ENCODE measurements around the gene REPS2. TPM values are rescaled to one million over a fixed set of nuclear protein-coding genes. Genes with fewer than 3 reads are reported as not detected.

Gene REPS2
- total RNA-seq, 1 experiment from 2014 or later = 3.7 TPM

DNA sequence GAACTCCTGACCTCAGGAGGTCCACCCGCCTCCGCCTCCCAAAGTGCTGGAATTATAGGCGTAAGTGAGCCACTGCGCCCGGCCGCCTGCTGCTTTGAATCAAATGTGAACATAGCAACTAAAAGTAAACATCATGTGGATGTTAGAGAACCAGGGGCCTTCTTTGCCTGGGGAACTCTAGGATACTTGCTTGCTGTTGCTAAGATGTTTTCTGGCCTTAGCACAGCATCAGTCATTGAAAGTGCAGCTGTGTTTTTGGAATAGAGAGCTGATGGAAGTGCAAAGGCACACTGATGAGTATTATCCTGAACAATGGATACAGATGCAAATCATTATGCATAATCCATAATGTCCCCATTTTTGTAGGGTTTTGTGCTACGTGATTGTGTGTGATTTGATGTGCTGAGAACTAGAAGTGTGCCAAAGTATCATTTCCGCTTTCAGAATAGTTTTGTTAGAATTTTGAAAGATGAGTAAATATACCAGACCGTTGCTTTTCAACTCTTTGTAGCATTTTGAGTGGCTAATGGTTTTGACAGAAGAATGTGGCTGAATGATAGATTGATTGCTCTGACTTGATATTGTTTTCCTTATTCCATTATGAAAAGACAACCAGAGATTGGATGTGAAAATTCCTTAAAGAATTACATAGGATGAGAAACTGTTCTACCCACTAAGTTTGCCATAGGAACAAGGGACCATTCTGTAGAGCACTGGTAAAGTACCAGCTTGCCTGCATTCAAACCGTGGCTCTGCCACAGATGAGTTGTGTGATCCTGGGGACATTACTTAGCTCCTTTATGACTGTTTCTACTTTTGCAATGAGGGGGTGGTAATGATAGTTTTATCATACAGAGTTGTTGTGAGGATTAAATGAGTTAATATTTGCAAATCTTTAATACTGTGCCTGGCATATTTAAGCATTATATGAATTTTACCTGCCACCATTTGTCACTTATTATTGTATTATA lies 74.7 kb downstream of the REPS2 start:
- no peaks in the 10 kb centered on the region for H3K23me2 ChIP-seq (ENCODE audit: insufficient read length, low read depth, low read length, poor library complexity, severe bottlenecking)
- no peaks in the 10 kb centered on the region for H3K4me1 ChIP-seq (ENCODE audit: insufficient read depth, low read length)
- H3K27ac ChIP-seq (ENCODE audit: insufficient read length, low read depth, low read length) = no peak overlapping the region
- H3K4me3 Mint-ChIP-seq = no peak overlapping the region
- H3K9me3 ChIP-seq (ENCODE audit: control insufficient read depth, low read depth, low read length) = no peaks in the 10 kb centered on the region
- H3K4me1 Mint-ChIP-seq = peaks cover 3 to 5% of the 10 kb centered on the region in 2 experiments; a peak in 3 of 4 replicates
- no peak overlapping the region for H4K8ac ChIP-seq (replicated peaks; ENCODE audit: insufficient read length, low read depth, low read length)
- WGBS (ENCODE audit: extremely low coverage, insufficient read length, low lambda C conversion rate) = no CpG with 5 or more reads among the region's 10 CpGs
- H2BK15ac ChIP-seq (ENCODE audit: low read depth, low read length) = no peak overlapping the region
- H2AK5ac ChIP-seq (ENCODE audit: insufficient read length, low read length) = no peak overlapping the region
- no peak overlapping the region; a peak in 1 of 7 replicates for H3K27ac Mint-ChIP-seq
- H4K20me1 ChIP-seq (ENCODE audit: control insufficient read depth, insufficient read depth, insufficient read length) = no peaks in the 10 kb centered on the region
- no peak overlapping the region for H2AFZ ChIP-seq (ENCODE audit: low read length)
- no peak overlapping the region for H2BK120ac ChIP-seq (ENCODE audit: low read depth, low read length, poor library complexity, severe bottlenecking)
- no peak for TF ChIP-seq CTCF (conservative IDR thresholded peaks at IDR 0.05)
- no peak overlapping the region for H3T11ph ChIP-seq (ENCODE audit: low read length)
- no peak overlapping the region for H2BK12ac ChIP-seq (ENCODE audit: insufficient read length, low read depth, low read length)
- H3K14ac ChIP-seq (ENCODE audit: insufficient read depth, low read length) = no peak overlapping the region
- no peaks in the 10 kb centered on the region for H3K79me1 ChIP-seq (ENCODE audit: insufficient read depth, low read depth, low read length, poor library complexity, severe bottlenecking)
- H4K91ac ChIP-seq (ENCODE audit: insufficient read length, low read depth, low read length) = no peak overlapping the region
- no peak overlapping the region for H4K5ac ChIP-seq (ENCODE audit: insufficient read length, low read depth, low read length)
- no peaks in the 10 kb centered on the region; the same call in none of the 2 replicates for H3K27me3 Mint-ChIP-seq (ENCODE audit: low read depth)
- H3K79me2 ChIP-seq (ENCODE audit: insufficient read depth, low read length) = no peaks in the 10 kb centered on the region
- H3K9ac ChIP-seq (ENCODE audit: extremely low read depth, insufficient read length, low read length) = no peak overlapping the region
- H3K9me3 Mint-ChIP-seq = no peaks in the 10 kb centered on the region
- H3K27me3 ChIP-seq (ENCODE audit: insufficient read depth, low read length) = no peaks in the 10 kb centered on the region
- H3K56ac ChIP-seq (ENCODE audit: insufficient read length, low read depth, low read length) = no peak overlapping the region
- no peaks in the 10 kb centered on the region for H3K36me3 Mint-ChIP-seq (ENCODE audit: insufficient read depth in 1 of 3, low read depth in 3 of 3)
- no peak overlapping the region for H3K23ac ChIP-seq (ENCODE audit: insufficient read length, low read depth, low read length)
- H3K4ac ChIP-seq (ENCODE audit: low read depth, low read length) = no peak overlapping the region
- H3K18ac ChIP-seq (ENCODE audit: insufficient read length, low read depth, low read length) = no peak overlapping the region
- no peak overlapping the region for H2BK20ac ChIP-seq (ENCODE audit: low read depth, low read length, poor library complexity, severe bottlenecking)
- no peak overlapping the region for H3K4me2 ChIP-seq (ENCODE audit: insufficient read depth, insufficient read length, low read length)
- no peak for DNase-seq
- H2BK5ac ChIP-seq (ENCODE audit: insufficient read length, low read length) = no peak overlapping the region
